Cardiac muscle cell (in vitro differentiated cells and primary cell): Measurements from ENCODE around the gene SESN1. TPM values are rescaled to one million over a fixed set of nuclear protein-coding genes. Genes with fewer than 3 reads are reported as not detected.

Experiments
- DNase-seq, 2 donors: peaks; one replicate each; pipeline versions ENCODE4 v3.0.0 to v3.0.0-alpha.2; 2010 to 2017; ENCODE audit warnings: low read depth in 1 of 2, low spot score in 1 of 2
- H3K27ac ChIP-seq: fragments of 200-600 bp; sonication (generic); 2 replicates; pipeline ENCODE4 v1.5.1; 2016
- H3K27me3 ChIP-seq: fragments of 200-600 bp; sonication (generic); 2 replicates; pipeline ENCODE4 v1.6.0; 2016; ENCODE audit warnings: control low read depth
- H3K36me3 ChIP-seq: fragments of 200-600 bp; sonication (generic); 2 replicates; pipeline ENCODE4 v1.5.1; 2016; ENCODE audit warnings: control low read depth
- H3K4me1 ChIP-seq: fragments of 200-600 bp; sonication (generic); 2 replicates; pipeline ENCODE4 v1.8.1; 2017; ENCODE audit warnings: low read depth, mild to moderate bottlenecking, mixed run types
- H3K4me3 ChIP-seq: fragments of 200-600 bp; sonication (generic); 2 replicates; pipeline ENCODE4 v1.5.1; 2016; ENCODE audit warnings: mild to moderate bottlenecking
- H3K9me3 ChIP-seq: fragments of 200-600 bp; sonication (generic); 2 replicates; pipeline ENCODE4 v1.5.1; 2017; ENCODE audit warnings: low read depth, mild to moderate bottlenecking, control low read depth
- CTCF ChIP-seq: IDR thresholded peaks from 2 replicates; pipeline ENCODE4 v1.5.1; 2012; ENCODE audit warnings: low read depth, mild to moderate bottlenecking, low read length
- polyA plus RNA-seq: library from polyadenylated mRNA; unstranded; fragments of >200 nt; fragmentation: Nextera tagmentation; extraction: Ambion mirVana; gene quantifications from 2 replicates; pipeline ENCODE4 v1.2.1, GENCODE V29; 2016
- total RNA-seq: library from RNA; depleted of rRNA; stranded (reverse); fragments of >200 nt; gene quantifications from 2 replicates; pipeline ENCODE4 v1.2.3, GENCODE V29; 2016

The SESN1 gene
- total and polyA plus RNA-seq, 2 experiments from 2014 or later: 16.4 to 21.5 TPM

DNA sequence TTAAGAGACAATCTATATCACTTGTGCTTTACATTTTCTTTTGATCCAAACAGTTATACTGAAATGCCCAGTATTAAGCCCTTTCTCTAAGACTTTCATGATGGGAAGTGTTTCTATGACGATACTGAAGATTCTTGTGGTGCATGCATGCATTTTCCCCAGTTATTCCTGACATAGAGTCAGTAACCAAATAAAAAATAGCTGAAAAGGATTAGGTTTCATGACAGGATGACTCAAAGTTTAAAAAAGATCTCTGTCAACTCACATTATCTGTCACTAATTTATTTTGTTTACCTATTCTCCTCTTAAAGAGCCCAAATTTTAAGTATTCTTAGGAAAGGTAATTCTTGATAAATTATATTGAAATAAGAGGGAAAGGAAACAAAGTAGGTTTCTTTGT lies 98.4 kb downstream of the SESN1 start:
- DNase-seq: no peak

GRCh38 chr6:108995296-108995695 lies 99.3 kb downstream of the SESN1 start:
- H3K4me1 ChIP-seq: no peaks in the 10 kb centered on the region
- H3K36me3 ChIP-seq: peaks cover 39% of the 10 kb centered on the region
- H3K9me3 ChIP-seq: no peaks in the 10 kb centered on the region
- H3K27me3 ChIP-seq: no peaks in the 10 kb centered on the region
- H3K4me3 ChIP-seq: no peak overlapping the region
- DNase-seq: no peak
- TF ChIP-seq CTCF: no peak
- H3K27ac ChIP-seq: no peak overlapping the region

More for the DNA sequence above, 98.4 kb downstream of the SESN1 start:
- H3K27me3 ChIP-seq: no peaks in the 10 kb centered on the region
- no peak overlapping the region for H3K4me3 ChIP-seq
- no peaks in the 10 kb centered on the region for H3K4me1 ChIP-seq
- TF ChIP-seq CTCF: no peak
- H3K27ac ChIP-seq: no peak overlapping the region
- no peaks in the 10 kb centered on the region for H3K9me3 ChIP-seq
- peaks cover 39% of the 10 kb centered on the region for H3K36me3 ChIP-seq

DNA sequence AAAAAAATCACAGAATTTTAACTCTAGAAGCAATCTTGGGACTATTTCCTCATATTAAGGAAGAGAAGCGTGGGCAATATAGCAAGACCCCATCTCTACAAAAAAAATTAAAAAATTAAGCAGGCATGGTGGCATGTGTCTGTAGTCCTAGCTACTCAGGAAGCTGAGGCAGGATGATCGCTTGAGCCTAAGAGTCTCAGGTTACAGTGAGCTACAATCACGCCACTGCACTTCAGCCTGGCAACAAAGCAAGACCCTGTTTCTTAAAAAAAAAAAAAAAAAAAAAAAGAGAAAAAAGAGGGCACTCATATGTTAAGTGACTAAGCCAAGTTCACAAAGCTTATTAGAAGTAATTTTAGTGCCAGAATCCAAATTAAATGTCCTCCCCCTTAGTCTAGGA lies 100.8 kb downstream of the SESN1 start:
- TF ChIP-seq CTCF: no peak
- peaks cover 40% of the 10 kb centered on the region for H3K36me3 ChIP-seq
- no peak overlapping the region for H3K27ac ChIP-seq
- DNase-seq: no peak
- no peaks in the 10 kb centered on the region for H3K9me3 ChIP-seq
- no peaks in the 10 kb centered on the region for H3K4me1 ChIP-seq
- no peaks in the 10 kb centered on the region for H3K27me3 ChIP-seq
- H3K4me3 ChIP-seq: no peak overlapping the region

DNA sequence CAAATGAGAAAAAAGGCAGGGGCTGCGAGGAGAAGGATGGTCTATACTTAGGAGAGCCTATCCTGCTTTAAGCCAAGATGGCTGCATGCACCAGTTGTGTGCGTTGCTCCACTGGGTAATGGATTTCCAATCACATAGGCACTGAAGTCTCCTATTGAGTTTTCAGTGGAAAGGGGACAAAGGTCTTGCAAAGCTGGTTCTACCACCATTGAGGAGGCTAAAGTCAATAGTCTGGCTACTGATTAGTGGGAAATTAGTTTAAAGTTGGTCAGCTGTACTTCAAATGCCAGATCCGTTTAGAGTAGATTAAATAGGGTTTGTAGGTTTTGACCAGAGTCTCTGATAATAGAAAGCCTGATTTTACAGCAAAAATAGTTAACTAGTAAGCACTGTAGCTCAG lies 104.9 kb downstream of the SESN1 start:
- Histone ChIP-seq H3K27ac (no peak overlapping the region), H3K9me3 (no peaks in the 10 kb centered on the region), H3K4me3 (no peak overlapping the region), H3K4me1 (peaks cover 5% of the 10 kb centered on the region), H3K27me3 (no peaks in the 10 kb centered on the region), H3K36me3 (peaks cover 45% of the 10 kb centered on the region)
- no peak for TF ChIP-seq CTCF
- DNase-seq: no peak

GRCh38 chr6:108988765-108989164 lies 105.9 kb downstream of the SESN1 start:
- no peaks in the 10 kb centered on the region for H3K27me3 ChIP-seq
- H3K27ac ChIP-seq: no peak overlapping the region
- H3K9me3 ChIP-seq: no peaks in the 10 kb centered on the region
- peaks cover 40% of the 10 kb centered on the region for H3K36me3 ChIP-seq
- no peak for TF ChIP-seq CTCF
- H3K4me1 ChIP-seq: peaks cover 5% of the 10 kb centered on the region
- no peak for DNase-seq
- H3K4me3 ChIP-seq: no peak overlapping the region

- Histone ChIP-seq H3K9me3 (no peaks in the 10 kb centered on the region), H3K27me3 (no peaks in the 10 kb centered on the region), H3K4me1 (peaks cover 5% of the 10 kb centered on the region), H3K36me3 (peaks cover 35% of the 10 kb centered on the region), H3K27ac (no peak overlapping the region), H3K4me3 (no peak overlapping the region)
- DNase-seq: no peak
- TF ChIP-seq CTCF: no peak
These were observed 106.3 kb downstream of the SESN1 start for GRCh38 chr6:108988296-108988695.
